Right renal pelvis (tissue), 4 donors: ENCODE results near the gene CENPK. TPM values are rescaled to one million over a fixed set of nuclear protein-coding genes. Genes with fewer than 3 reads are reported as not detected.

Experiments used
- polyA plus RNA-seq, 4 donors: library from polyadenylated mRNA; unstranded; fragments of 120-200 nt; gene quantifications; one replicate each; pipeline ENCODE4 v1.2.1, GENCODE V29; 2013; ENCODE audit not compliant: insufficient read length in 4 of 4

CENPK gene
- polyA plus RNA-seq, 4 donors = 24.1 to 37.4 (median 34.7) TPM

Other genes starting within 250 kb of the CENPK start
- gene ADAMTS6, start 81.2 kb downstream of the CENPK start, polyA plus RNA-seq = 1 to 10 TPM; 2.0 to 2.4 (median 2.2) TPM
- gene PPWD1, start 128 bp upstream of the CENPK start, polyA plus RNA-seq = 10 to 100 TPM; 58.5 to 82.7 (median 73.0) TPM
- 10 to 100 TPM; 21.0 to 25.0 (median 23.9) TPM for gene TRIM23, start 61.2 kb upstream of the CENPK start, polyA plus RNA-seq
- 1 to 10 TPM; 4.0 to 6.0 (median 4.8) TPM for gene SHLD3, start 61.9 kb upstream of the CENPK start, polyA plus RNA-seq
- gene TRAPPC13, start 61.9 kb upstream of the CENPK start, polyA plus RNA-seq = 10 to 100 TPM; 26.6 to 36.2 (median 33.5) TPM
- 10 to 100 TPM in 2 of 4 donors, 1 to 10 TPM in 2; 8.1 to 10.6 (median 9.8) TPM for gene SGTB, start 158.9 kb upstream of the CENPK start, polyA plus RNA-seq
- 10 to 100 TPM; 34.8 to 48.8 (median 43.3) TPM for gene NLN, start 159.0 kb upstream of the CENPK start, polyA plus RNA-seq